ENCODE data around the gene CCDC82.

DNA sequence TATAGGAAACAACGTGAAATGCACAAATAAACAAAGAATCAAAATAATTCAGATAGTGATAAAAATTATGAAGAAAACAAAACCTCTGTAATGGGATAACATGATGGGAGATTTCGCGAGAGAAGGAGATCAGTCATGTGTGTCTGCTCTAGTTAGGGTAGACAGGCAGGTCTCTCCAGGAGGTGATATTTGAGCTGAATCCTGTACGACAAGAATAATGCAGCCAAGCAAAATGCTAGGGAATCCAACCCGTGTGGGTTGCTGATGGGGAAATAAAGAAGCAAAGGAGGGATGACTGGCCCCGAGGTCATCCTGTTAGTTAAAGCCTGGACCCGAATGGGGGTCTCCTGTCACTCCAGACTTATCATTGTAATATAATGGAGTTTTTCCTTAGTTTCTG, 62.8 kb downstream of the CCDC82 start:
- TF ChIP-seq CTCF (IDR thresholded peaks at IDR 0.05) = no peak
- TF ChIP-seq RAD21 (conservative IDR thresholded peaks at IDR 0.05 in 1 of 2, IDR thresholded peaks at IDR 0.05 in 1 of 2) = no peak
- TF ChIP-seq MAZ (IDR thresholded peaks at IDR 0.05; ENCODE audit: borderline replicate concordance, low read depth, low read length) = no peak

Measured in A549 (cell line).